HG03159 (cell line): ENCODE results near the gene LIN37.
"Not testable (repeated sequence)": the region's sequence is repeated elsewhere in the genome, so short reads cannot be mapped to it uniquely, and the experiment has no call there.

Source experiments
- ATAC-seq: cut with Tn5 transposase; IDR thresholded peaks from one replicate; pipeline ENCODE4 v1.9.1; 2021; ENCODE audit warnings: mild to moderate bottlenecking, moderate library complexity; ENCODE audit not compliant: unreplicated experiment

Gene LIN37

DNA sequence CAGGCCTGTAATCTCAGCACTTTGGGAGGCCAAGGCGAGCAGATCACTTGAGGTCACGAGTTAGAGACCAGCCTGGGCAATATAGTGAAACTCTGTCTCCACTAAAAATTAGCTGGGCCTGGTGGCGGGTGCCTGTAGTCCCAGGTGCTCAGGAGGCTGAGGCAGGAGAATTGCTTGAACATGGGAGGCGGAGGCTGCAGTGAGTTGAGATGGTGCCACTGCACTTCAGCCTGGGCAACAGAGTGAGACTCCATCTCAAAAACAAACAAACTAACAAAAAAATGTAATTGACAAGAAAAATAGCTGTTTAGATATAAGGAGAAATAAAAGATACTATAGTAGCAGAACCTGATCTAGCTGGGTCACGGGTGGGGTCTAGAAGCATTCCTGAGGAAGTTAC lies 24.0 kb downstream of the LIN37 start:
- not testable (repeated sequence) for ATAC-seq

DNA sequence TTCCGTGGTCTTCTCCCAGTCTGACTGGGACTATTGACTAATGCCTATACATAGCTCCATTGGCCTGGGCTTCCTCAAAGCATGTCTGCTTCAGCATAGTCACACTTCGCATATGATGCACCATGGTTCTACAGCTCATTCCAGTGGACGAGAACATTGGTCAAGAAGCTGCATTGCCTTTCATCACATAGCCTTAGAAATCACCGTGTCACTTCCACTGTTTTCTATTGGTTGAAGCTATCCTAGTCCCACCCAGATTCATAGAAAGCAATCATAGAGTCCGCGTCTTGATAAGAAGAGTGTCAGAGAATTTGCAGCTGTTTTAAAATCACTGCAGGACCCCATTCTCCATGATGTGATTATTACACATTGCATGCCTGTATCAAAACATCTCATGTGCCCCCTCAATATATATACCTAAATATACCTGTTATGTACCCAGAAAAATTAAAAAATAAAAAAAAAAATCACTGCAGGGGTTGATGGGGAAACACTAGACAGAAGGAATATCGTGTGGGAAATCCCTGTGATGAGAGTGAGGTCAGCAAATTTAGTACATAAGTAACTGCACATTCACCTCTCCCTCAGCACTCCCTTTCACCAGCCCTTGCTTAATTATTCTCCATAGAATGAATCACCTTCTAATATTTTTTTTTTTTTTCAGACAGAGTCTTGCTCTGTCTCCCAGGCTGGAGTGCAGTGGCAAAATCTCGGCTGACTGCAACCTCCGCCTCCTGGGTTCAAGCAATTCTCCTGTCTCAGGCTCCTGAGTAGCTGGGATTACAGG lies 24.8 kb downstream of the LIN37 start:
- no peak for ATAC-seq

DNA sequence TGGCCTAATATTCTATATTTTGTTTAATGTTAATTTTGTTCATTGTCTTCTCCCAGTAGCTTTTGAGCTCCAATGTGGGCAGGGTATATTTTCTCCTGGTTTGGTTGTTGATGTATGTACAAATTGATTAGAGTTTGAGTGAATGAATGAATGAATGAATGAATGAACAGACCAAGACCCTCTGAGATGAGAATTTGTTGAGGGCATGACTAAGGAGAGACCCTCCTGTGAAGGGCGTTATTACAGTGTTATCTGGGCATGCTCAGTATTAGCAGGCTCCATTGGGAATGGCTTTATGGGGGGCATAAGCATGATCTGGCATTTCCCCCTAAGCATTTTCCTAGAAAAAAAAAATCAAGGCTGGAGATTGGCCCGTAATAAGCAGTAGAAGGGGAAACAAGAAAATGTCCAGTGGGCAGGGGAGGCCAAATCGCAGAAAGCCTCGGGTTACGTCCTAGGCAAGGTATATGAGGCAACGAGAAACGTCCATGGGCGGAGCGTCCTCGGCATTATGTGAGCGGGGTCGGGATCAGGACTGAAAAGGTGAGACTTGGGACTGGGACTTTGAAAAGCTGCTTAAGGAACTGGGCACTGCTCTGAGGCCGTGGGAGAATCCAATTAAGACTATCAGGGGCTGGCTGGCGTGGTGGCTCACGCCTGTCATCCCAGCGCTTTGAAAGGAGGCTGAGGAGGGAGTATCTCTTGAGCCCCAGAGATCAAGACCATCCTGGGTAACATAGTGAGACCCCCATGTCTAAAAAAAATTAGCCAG lies 26.1 kb downstream of the LIN37 start:
- no peak for ATAC-seq

DNA sequence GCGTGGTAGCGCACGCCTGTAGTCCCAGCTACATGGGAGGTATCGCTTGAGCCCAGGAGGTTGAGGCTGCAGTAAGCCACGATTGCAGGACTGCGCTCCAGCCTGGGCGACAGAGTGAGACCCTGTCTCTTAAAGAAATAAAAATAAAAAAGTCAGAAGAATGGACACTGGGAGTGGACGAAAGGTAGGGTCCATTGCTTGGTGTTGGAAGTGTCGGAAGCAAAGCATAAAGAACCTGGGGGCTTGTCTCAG lies 26.6 kb downstream of the LIN37 start:
- ATAC-seq, result no peak

DNA sequence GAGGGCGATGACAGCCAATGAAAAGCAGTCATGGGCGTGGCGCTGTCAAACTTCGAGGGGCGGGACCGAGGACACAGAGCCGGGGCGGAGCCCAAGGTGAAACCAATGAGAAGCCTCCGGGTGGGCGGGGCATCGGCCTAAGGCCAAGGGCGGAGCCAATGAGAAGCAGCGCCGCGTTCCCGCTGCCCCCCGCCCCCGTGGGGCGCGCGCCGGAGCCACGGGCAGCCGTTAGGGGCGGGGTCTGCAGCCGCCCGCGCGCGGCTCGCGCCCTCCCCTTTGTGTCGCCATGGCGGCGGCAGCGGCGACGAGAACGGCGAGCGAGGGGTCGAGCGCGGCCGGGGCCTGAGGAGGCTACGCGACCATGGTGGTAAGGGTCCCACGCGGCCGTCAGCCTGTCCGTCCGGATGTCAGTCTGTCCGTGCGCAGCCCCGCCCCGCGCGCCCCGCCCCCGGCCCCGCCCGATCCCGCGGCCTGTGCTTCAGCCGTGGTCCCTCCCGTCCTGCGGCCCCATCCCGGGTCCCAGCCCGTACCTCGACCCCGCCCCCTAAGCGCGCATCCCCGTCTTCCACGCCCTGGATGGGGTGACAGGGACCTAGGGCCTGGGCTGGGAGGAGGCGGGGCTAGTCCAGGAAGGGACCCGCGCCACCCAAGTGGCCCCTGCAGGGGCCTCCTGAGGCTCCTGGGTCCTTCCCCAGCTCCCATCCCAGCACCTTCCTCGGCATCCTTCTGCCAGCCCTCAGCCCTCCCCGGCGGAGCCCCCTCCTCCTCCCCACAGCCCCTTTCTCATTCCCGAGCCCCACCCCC lies 27.1 kb downstream of the LIN37 start, which contains the start of gene ARHGAP33:
Gene ARHGAP33, plus strand, starts transcription at position 267 of the 804 bp plus-strand sequence. Its CDS starts 95 bp downstream, at position 362.
- ATAC-seq, result peak; percentile 86

DNA sequence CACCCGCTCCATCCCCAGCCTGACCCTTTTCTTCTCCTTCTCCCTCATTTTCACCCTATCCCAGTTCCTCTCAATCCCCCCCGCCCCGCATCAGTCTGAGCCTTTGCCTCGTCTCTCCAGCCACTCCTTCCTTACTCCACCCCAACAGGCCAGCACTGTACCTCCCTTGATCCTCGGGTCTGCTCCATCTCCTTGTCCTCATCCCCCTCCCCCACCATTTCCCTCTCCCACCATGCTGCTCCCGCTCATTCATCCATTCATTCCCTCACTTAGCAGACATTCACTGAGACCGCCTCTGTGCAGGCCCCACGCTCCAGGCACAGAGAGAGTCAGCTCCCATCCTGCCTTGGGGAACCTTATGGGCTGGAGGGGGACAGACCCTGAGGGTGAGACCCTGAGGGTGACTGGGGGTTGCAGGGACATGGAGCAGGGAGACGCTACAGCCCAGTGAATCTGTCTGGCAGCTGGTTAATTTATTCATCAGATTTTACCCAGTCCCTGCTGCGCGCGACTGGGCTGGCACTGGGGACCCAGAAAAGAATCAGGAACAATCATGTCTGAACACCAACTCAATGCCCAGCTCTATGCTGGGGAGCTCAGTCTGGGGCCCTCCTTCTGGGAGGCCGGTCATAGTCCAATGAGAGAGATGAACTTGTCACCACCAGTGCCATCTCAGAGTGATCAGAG lies 27.9 kb downstream of the LIN37 start:
- ATAC-seq, result no peak

DNA sequence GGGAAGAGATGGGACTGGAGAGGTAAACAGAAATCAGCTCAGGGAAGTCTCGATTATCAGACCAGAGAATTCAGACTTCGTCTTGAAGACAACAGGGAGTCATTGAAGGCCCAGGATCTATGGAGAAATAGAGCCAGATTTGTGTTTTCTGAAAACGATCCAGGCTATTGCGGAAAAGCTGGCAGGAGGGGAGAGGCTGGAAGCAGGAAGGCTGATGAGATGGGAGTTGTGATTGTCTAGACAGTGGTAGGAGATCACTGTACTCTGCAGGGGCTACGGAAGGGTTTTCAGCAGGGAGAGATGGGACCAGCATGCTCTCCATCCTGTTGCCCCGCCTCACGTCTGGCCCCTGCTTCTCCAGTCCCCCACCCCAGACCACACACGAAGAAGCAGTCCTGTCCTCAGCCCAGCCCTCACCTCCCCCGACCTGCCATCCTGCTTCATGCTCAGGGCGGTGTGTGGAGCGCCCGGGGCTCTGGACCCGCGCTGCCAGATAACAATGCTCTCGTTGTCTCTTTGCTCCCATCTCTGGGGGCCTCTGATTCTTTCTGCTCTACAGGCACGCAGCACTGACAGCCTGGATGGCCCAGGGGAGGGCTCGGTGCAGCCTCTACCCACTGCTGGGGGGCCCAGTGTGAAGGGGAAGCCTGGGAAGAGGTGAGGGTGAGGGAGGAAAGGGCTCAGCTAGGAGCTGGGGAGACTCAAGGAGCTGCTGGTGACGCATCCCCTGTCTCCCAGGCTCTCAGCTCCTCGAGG lies 28.9 kb downstream of the LIN37 start:
- no peak for ATAC-seq

DNA sequence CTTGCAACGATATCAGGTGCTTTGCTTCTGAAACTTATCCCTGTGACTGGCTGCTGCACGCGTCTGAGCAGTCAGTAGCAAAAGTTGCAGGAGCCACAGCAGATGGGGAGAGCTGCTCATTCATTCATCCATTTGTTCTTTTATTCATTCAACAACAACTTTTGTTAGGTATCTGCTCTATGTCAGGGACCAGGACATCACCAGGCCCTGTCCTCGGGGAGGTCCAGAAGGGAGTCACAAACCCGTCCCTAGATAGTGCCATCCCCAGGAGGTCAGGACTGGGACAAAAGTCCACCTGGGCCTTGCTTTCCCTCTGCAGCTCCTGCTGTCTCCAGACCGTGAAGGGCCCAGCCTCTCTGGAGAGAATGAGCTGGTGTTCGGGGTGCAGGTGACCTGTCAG lies 29.6 kb downstream of the LIN37 start:
- ATAC-seq, result no peak

DNA sequence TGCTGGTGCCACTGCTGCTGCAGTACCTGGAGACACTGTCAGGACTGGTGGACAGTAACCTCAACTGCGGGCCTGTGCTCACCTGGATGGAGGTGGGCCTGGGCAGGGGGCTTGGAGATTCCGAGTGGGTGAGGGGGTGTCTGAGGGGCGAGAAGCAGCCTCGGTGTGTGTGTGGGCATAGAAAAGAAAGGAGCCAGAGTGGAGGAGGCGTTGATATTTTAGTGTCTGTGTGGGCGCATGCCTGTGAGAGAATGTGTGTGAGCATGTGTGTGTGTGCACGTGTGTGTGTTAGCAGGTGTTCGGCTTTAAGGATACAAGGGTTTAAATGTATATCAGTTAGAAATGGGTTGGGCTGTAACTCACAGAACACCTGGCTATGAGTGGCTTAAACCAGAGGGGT lies 30.7 kb downstream of the LIN37 start:
- ATAC-seq, result no peak

DNA sequence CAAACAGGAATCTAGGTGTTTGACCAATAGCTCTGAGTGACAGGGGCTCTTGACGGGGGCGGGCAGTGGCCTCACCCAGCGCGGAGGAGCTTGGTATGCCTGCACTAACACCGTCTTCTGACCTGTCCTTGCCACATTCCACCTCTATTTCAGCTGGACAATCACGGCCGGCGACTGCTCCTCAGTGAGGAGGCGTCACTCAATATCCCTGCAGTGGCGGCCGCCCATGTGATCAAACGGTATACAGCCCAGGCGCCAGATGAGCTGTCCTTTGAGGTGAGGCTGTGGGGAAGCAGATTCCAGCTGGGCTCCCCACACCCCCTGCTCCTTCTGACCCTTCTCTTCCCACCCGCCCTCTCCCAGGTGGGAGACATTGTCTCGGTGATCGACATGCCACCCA lies 31.7 kb downstream of the LIN37 start:
- no peak for ATAC-seq

DNA sequence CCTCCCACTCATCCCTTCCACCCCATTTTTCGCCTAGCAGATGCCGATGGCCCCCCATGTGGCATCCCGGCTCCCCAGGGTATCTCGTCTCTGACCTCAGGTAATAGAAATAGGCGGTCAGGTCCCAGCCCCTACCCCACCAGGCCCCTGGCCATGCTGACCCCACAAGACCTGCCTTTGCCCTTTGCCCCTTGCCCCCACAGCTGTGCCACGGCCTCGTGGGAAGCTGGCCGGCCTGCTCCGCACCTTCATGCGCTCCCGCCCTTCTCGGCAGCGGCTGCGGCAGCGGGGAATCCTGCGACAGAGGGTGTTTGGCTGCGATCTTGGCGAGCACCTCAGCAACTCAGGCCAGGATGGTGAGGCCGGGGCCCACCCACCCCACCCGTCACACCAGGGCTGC lies 32.3 kb downstream of the LIN37 start:
- no peak for ATAC-seq

DNA sequence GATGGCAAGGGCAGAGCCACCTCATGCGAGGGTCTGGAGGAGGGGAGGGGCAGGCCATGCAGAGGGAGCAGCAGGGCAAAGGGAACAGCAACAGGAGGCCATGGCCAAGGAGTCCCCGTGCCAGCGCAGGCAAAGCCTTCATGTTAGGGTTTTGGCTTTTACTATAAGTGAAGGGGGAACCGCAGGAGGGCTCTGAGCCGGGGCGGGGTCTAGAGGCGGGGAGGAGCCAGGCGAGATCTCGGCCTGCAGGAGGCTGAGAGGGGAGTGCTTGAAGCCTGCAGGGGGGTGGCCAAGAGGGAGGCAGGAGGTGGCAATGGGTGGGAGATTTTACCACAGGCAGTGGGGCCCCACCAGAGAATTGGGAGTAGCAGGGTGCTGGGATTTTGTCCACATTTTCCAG lies 33.3 kb downstream of the LIN37 start:
- ATAC-seq, result no peak

DNA sequence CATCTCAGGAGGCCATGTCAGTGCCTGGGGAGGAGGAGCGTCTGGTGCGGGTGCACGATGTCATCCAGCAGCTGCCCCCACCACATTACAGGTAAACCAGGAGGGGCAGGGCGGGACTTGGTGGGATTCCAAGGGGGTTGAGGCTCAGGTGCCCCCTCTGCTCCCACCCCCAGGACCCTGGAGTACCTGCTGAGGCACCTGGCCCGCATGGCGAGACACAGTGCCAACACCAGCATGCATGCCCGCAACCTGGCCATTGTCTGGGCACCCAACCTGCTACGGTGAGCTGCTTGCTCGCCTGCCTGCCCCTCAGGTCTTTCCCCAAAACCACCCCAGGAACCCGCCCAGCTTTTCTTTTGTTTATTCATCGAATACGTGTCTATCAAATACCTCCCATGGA lies 34.2 kb downstream of the LIN37 start:
- no peak for ATAC-seq

DNA sequence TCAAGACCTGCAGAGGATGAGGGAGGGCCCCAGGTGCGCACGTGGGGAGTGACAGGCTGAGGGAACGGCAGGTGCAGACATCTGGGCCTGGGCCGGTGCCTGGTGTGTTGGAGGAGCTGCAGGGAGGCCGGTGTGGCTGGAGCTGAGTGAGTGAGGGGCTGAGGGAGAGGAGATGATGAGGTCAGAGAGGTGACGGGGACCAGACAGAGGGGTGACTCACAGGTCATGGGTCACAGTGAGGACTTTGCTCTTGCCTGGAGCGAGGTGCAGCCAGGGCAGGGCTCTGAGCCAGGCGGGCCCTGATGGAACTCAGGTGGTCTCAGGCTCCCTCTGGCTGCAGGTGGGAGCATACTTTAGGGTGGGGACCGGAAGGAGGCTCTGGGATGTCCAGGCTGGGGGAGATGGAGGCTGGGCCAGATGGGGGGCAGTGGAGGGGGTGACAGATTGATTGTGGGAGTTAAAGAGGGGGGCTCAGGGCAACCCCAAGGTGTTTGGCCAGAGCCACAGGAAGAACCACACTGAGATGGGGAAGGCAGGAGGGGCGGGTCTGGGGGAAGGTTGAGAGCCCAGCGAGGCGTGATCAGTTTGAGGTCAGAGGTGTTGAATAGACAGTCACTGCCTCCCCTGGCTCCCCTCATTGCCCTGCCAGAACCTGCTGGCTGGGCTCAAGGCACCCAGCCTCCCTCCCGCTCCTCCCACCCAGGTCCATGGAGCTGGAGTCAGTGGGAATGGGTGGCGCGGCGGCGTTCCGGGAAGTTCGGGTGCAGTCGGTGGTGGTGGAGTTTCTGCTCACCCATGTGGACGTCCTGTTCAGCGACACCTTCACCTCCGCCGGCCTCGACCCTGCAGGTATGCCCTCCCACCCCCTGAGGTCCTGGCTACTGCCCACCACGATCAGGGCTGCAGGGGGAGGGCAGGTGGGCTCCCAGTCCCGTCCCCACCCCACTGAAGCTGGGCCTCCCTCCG lies 35.4 kb downstream of the LIN37 start:
- ATAC-seq, result no peak

DNA sequence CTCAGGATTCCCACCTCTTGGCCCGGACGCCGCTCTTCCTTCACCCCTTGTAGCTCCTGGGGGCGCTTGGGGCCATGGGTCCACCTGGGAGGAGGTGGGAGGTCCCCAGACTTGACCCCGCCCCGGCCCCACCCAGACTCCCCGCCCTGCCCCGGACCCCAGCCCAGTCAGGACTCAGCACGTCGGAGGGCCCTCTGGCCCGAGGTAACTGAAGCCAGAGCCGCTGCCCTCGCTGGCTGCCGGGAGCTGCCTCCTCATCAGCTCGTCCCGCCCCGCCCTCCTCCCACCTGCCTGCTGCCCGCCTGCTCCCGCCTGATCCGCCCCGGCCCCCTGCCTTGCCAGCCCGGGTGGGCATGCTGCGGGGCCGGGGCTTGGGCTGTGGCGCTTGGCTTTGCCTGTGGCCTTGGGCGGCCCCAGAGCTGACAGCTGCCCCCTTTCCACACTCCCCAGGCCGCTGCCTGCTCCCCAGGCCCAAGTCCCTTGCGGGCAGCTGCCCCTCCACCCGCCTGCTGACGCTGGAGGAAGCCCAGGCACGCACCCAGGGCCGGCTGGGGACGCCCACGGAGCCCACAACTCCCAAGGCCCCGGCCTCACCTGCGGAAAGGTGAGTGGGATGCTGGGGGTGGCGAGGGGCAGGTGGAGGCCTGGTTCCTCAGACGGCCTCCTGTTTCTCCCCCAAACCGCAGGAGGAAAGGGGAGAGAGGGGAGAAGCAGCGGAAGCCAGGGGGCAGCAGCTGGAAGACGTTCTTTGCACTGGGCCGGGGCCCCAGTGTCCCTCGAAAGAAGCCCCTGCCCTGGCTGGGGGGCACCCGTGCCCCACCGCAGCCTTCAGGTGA lies 36.3 kb downstream of the LIN37 start:
- no peak for ATAC-seq

DNA sequence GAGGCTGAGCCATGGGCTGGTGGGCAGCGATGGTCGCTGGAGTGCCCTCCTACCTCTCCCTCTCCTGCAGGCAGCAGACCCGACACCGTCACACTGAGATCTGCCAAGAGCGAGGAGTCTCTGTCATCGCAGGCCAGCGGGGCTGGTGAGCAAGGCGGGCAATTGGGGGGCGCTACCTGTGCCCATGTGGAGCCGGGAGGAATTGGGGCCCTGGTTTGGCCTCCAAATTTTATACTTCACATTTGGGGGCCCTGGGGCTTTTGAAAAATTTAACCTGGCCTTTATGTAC lies 36.9 kb downstream of the LIN37 start:
- ATAC-seq, result no peak

DNA sequence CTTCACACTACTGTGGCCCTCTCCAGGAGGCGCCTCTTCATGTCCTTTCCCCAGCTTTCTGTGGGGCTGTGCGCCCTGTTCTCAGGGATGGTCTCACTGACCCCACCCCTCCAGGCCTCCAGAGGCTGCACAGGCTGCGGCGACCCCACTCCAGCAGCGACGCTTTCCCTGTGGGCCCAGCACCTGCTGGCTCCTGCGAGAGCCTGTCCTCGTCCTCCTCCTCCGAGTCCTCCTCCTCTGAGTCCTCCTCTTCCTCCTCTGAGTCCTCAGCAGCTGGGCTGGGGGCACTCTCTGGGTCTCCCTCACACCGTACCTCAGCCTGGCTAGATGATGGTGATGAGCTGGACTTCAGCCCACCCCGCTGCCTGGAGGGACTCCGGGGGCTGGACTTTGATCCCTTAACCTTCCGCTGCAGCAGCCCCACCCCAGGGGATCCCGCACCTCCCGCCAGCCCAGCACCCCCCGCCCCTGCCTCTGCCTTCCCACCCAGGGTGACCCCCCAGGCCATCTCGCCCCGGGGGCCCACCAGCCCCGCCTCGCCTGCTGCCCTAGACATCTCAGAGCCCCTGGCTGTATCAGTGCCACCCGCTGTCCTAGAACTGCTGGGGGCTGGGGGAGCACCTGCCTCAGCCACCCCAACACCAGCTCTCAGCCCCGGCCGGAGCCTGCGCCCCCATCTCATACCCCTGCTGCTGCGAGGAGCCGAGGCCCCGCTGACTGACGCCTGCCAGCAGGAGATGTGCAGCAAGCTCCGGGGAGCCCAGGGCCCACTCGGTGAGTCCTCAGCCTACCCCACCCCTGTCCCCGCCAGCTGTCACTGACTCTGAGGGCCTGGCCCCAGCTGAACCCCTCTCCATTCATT lies 38.2 kb downstream of the LIN37 start:
- no peak for ATAC-seq
